HEK293 (cell line): Measurements from ENCODE around the gene GSAP.

Experiments
- CTCF ChIA-PET: fragments of 350-600 bp; formaldehyde crosslinking; extraction: SDS; loops from one replicate; lab custom pipeline; 2021; ENCODE audit warnings: antibody characterized with exemption; lab: Yijun Ruan, JAX
- POLR2A ChIA-PET: fragments of 300-600 bp; formaldehyde crosslinking; extraction: SDS; loops from one replicate; lab custom pipeline; 2020; ENCODE audit warnings: antibody characterized with exemption, inconsistent platforms; lab: Yijun Ruan, JAX
- H3K27ac ChIP-seq: fragments of 200-500 bp; sonication (Bioruptor generic); 2 replicates; pipeline ENCODE4 v1.5.1; 2014; ENCODE audit warnings: low read depth, low read length, control low read depth, inconsistent platforms; ENCODE audit errors: extremely low read depth
- H3K36me3 ChIP-seq, 2 experiments: fragments of 200-500 bp in 1 of 2; sonication (Bioruptor generic) in 1 of 2; 1 replicate in 1 of 2; 2 replicates in 1 of 2; pipeline ENCODE4 v1.5.1; 2014 to 2017; ENCODE audit warnings: inconsistent platforms in 2 of 2, low read length in 2 of 2; ENCODE audit not compliant: control insufficient read depth in 2 of 2, insufficient read depth in 1 of 2
- H3K4me1 ChIP-seq: fragments of 200-500 bp; sonication (Bioruptor generic); 2 replicates; pipeline ENCODE4 v1.5.1; 2014; ENCODE audit warnings: mild to moderate bottlenecking, low read length, inconsistent platforms; ENCODE audit not compliant: control insufficient read depth, insufficient read depth
- H3K4me3 ChIP-seq: 2 replicates; pipeline ENCODE4 v1.5.1; 2011; ENCODE audit warnings: low read depth, mild to moderate bottlenecking, control low read depth, low read length, moderate library complexity
- H3K9me3 ChIP-seq: fragments of 200-500 bp; sonication (Bioruptor generic); 2 replicates; pipeline ENCODE4 v1.5.1; 2014; ENCODE audit warnings: low read depth, low read length, inconsistent platforms; ENCODE audit not compliant: control insufficient read depth, insufficient read depth
- HOXC10 ChIP-seq: sonication (generic); formaldehyde crosslinking; IDR thresholded peaks from 2 replicates; pipeline ENCODE4 v1.8.1; 2023; ENCODE audit warnings: mild to moderate bottlenecking, missing genetic modification reagents
- KLF7 ChIP-seq: fragments of 450-650 bp; formaldehyde crosslinking; IDR thresholded peaks from 2 replicates; pipeline ENCODE4 v1.5.1; 2016; ENCODE audit warnings: missing biosample characterization, missing genetic modification characterization, borderline replicate concordance
- SCRT1 ChIP-seq: fragments of 450-650 bp; formaldehyde crosslinking; IDR thresholded peaks from 2 replicates; pipeline ENCODE4 v1.5.1; 2016; ENCODE audit warnings: missing biosample characterization, missing genetic modification characterization, borderline replicate concordance
- ZFP3 ChIP-seq: fragments of 450-650 bp; formaldehyde crosslinking; IDR thresholded peaks from 2 replicates; pipeline ENCODE4 v1.5.1; 2016; ENCODE audit warnings: low read depth, missing biosample characterization, missing genetic modification characterization
- ZNF146 ChIP-seq: fragments of 450-650 bp; formaldehyde crosslinking; IDR thresholded peaks from 2 replicates; pipeline ENCODE4 v1.5.1; 2016; ENCODE audit warnings: missing biosample characterization, missing genetic modification characterization
- ZNF214 ChIP-seq: fragments of 450-650 bp; formaldehyde crosslinking; IDR thresholded peaks from 2 replicates; pipeline ENCODE4 v1.5.1; 2017; ENCODE audit warnings: missing biosample characterization, mild to moderate bottlenecking, missing genetic modification characterization, borderline replicate concordance
- ZNF266 ChIP-seq: fragments of 450-650 bp; formaldehyde crosslinking; IDR thresholded peaks from 2 replicates; pipeline ENCODE4 v1.5.1; 2016; ENCODE audit warnings: missing biosample characterization, missing genetic modification characterization, low read depth
- ZNF311 ChIP-seq: fragments of 450-650 bp; formaldehyde crosslinking; IDR thresholded peaks from 2 replicates; pipeline ENCODE4 v1.5.1; 2017; ENCODE audit warnings: missing biosample characterization, missing genetic modification characterization, borderline replicate concordance
- ZNF341 ChIP-seq: fragments of 450-650 bp; formaldehyde crosslinking; IDR thresholded peaks from 2 replicates; pipeline ENCODE4; 2016; ENCODE audit warnings: low read depth, missing biosample characterization, missing genetic modification characterization
- ZNF404 ChIP-seq: fragments of 450-650 bp; formaldehyde crosslinking; IDR thresholded peaks from 2 replicates; pipeline ENCODE4 v1.5.1; 2017; ENCODE audit warnings: missing biosample characterization, missing genetic modification characterization
- ZNF433 ChIP-seq: fragments of 450-650 bp; formaldehyde crosslinking; IDR thresholded peaks from 2 replicates; pipeline ENCODE4 v1.5.1; 2016; ENCODE audit warnings: missing biosample characterization, missing genetic modification characterization, low read depth
- ZNF48 ChIP-seq: fragments of 450-650 bp; formaldehyde crosslinking; IDR thresholded peaks from 2 replicates; pipeline ENCODE4 v1.5.1; 2016; ENCODE audit warnings: missing biosample characterization, missing genetic modification characterization
- ZNF510 ChIP-seq: fragments of 450-650 bp; formaldehyde crosslinking; IDR thresholded peaks from 2 replicates; pipeline ENCODE4 v1.5.1; 2018; ENCODE audit warnings: mild to moderate bottlenecking, missing genetic modification characterization, missing biosample characterization; ENCODE audit not compliant: insufficient replicate concordance
- ZNF548 ChIP-seq: fragments of 450-650 bp; formaldehyde crosslinking; IDR thresholded peaks from 2 replicates; pipeline ENCODE4 v1.5.1; 2016; ENCODE audit warnings: missing biosample characterization, missing genetic modification characterization
- ZNF561 ChIP-seq: fragments of 450-650 bp; IDR thresholded peaks from 2 replicates; pipeline ENCODE4 v1.5.1; 2018; ENCODE audit warnings: missing biosample characterization, missing genetic modification characterization, borderline replicate concordance
- ZNF623 ChIP-seq: fragments of 450-650 bp; formaldehyde crosslinking; IDR thresholded peaks from 2 replicates; pipeline ENCODE4 v1.5.1; 2016; ENCODE audit warnings: missing biosample characterization, missing genetic modification characterization
- ZNF624 ChIP-seq: fragments of 450-650 bp; formaldehyde crosslinking; IDR thresholded peaks from 2 replicates; pipeline ENCODE4 v1.5.1; 2017; ENCODE audit warnings: missing biosample characterization, missing genetic modification characterization
- ZNF629 ChIP-seq: fragments of 450-650 bp; formaldehyde crosslinking; IDR thresholded peaks from 2 replicates; pipeline ENCODE4 v1.5.1; 2017; ENCODE audit warnings: missing biosample characterization, missing genetic modification characterization
- ZNF658 ChIP-seq: fragments of 450-650 bp; formaldehyde crosslinking; IDR thresholded peaks from 2 replicates; pipeline ENCODE4; 2016; ENCODE audit warnings: missing biosample characterization, missing genetic modification characterization
- ZNF677 ChIP-seq: fragments of 450-650 bp; IDR thresholded peaks from 2 replicates; pipeline ENCODE4 v1.5.0; 2018; ENCODE audit warnings: missing biosample characterization, mild to moderate bottlenecking, missing genetic modification characterization, moderate library complexity
- TF ChIP-seq, protein P1 (sequence below): fragments of 450-650 bp; formaldehyde crosslinking; IDR thresholded peaks from 2 replicates; pipeline ENCODE4 v1.5.1; 2016; ENCODE audit warnings: missing biosample characterization, missing genetic modification characterization
- TF ChIP-seq, protein P2 (sequence below): fragments of 450-650 bp; formaldehyde crosslinking; IDR thresholded peaks from 2 replicates; pipeline ENCODE4 v1.5.1; 2016; ENCODE audit warnings: missing biosample characterization, missing genetic modification characterization
- TF ChIP-seq, protein P3 (sequence below): fragments of 450-650 bp; formaldehyde crosslinking; optimal IDR thresholded peaks from 2 replicates; pipeline ENCODE3; 2016; ENCODE audit warnings: missing biosample characterization, mild to moderate bottlenecking, missing genetic modification characterization
- TF ChIP-seq, protein P4 (sequence below): fragments of 450-650 bp; formaldehyde crosslinking; IDR thresholded peaks from 2 replicates; pipeline ENCODE4 v1.5.1; 2017; ENCODE audit warnings: missing biosample characterization, missing genetic modification characterization
- TF ChIP-seq, protein P5 (sequence below): fragments of 450-650 bp; formaldehyde crosslinking; IDR thresholded peaks from 2 replicates; pipeline ENCODE4 v1.5.1; 2017; ENCODE audit warnings: missing biosample characterization, missing genetic modification characterization

GSAP gene

DNA sequence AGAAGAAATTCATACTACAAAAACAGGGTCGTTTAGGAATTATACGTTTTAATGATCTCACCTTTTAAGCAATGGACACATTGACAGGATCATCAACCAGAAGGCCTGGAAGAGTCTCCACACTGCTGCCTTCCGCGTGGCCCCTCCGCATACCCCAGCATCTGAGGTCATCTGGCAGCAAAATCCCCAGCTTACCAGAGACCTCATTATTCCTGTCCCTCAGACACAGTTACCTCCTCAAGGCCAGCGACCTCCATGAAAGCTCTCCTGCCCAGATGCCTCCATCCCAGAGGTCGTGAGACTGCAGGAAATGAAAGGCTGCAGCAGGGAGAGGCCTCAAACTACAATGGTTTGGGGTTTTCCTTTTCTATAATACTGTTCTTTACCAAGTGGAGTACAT, 14.8 kb upstream of the GSAP start:
- Histone ChIP-seq H3K4me3 (no peak overlapping the region), H3K4me1 (no peaks in the 10 kb centered on the region), H3K27ac (no peak overlapping the region), H3K9me3 (no peaks in the 10 kb centered on the region), H3K36me3 (no peaks in the 10 kb centered on the region)
- CTCF ChIA-PET: no interaction called here
- POLR2A ChIA-PET: no interaction called here
- no peak for TF ChIP-seq ZNF561 (tag by site-specific recombination)
- no peak for TF ChIP-seq ZNF658 (tag by site-specific recombination)
- TF ChIP-seq ZFP3 (tag by site-specific recombination): no peak
- no peak for TF ChIP-seq ZNF623 (tag by site-specific recombination)
- TF ChIP-seq, protein P1, sequence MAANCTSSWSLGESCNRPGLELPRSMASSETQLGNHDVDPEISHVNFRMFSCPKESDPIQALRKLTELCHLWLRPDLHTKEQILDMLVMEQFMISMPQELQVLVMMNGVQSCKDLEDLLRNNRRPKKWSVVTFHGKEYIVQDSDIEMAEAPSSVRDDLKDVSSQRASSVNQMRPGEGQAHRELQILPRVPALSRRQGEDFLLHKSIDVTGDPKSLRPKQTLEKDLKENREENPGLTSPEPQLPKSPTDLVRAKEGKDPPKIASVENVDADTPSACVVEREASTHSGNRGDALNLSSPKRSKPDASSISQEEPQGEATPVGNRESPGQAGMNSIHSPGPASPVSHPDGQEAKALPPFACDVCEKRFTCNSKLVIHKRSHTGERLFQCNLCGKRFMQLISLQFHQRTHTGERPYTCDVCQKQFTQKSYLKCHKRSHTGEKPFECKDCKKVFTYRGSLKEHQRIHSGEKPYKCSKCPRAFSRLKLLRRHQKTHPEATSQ (tag by site-specific recombination): no peak
- no peak for TF ChIP-seq ZNF266
- TF ChIP-seq ZNF341 (tag by site-specific recombination): no peak
- no peak for TF ChIP-seq ZNF311
- TF ChIP-seq, all 188 proteins: peak for 0

DNA sequence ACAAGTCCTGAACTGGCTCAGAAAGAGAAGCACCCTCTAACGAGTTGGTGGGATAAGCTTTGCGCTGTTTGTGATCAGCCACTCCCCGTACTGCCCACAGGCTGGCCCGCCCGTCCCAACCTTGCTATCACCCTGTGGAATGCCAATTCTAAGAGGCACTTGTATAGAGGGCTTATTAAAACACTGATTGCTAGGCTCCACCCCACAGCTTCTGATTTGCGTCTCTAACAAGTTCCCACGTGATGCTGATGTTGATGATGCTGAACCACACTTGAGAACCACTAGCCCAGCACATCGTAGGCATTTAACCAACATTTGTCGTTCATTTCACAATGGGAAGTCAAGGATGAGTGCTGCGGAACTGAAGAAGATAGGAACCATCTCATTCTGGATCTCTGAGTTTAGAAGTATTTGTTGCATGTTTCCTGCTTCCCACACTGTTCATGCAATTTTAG, 12.7 kb upstream of the GSAP start:
- no peaks in the 10 kb centered on the region for H3K36me3 ChIP-seq
- H3K27ac ChIP-seq: no peak overlapping the region
- no peaks in the 10 kb centered on the region for H3K4me1 ChIP-seq
- ChIA-PET POLR2A (no interaction called here), CTCF (no interaction called here)
- no peaks in the 10 kb centered on the region for H3K9me3 ChIP-seq
- H3K4me3 ChIP-seq: no peak overlapping the region
- TF ChIP-seq, protein P2, sequence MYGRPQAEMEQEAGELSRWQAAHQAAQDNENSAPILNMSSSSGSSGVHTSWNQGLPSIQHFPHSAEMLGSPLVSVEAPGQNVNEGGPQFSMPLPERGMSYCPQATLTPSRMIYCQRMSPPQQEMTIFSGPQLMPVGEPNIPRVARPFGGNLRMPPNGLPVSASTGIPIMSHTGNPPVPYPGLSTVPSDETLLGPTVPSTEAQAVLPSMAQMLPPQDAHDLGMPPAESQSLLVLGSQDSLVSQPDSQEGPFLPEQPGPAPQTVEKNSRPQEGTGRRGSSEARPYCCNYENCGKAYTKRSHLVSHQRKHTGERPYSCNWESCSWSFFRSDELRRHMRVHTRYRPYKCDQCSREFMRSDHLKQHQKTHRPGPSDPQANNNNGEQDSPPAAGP (tag by site-specific recombination): no peak
- no peak for TF ChIP-seq ZNF214
- no peak for TF ChIP-seq ZNF548 (tag by site-specific recombination)
- TF ChIP-seq, protein P3, sequence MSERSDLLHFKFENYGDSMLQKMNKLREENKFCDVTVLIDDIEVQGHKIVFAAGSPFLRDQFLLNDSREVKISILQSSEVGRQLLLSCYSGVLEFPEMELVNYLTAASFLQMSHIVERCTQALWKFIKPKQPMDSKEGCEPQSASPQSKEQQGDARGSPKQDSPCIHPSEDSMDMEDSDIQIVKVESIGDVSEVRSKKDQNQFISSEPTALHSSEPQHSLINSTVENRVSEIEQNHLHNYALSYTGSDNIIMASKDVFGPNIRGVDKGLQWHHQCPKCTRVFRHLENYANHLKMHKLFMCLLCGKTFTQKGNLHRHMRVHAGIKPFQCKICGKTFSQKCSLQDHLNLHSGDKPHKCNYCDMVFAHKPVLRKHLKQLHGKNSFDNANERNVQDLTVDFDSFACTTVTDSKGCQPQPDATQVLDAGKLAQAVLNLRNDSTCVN (tag by site-specific recombination): no peak
- no peak for TF ChIP-seq SCRT1
- TF ChIP-seq, protein P4, sequence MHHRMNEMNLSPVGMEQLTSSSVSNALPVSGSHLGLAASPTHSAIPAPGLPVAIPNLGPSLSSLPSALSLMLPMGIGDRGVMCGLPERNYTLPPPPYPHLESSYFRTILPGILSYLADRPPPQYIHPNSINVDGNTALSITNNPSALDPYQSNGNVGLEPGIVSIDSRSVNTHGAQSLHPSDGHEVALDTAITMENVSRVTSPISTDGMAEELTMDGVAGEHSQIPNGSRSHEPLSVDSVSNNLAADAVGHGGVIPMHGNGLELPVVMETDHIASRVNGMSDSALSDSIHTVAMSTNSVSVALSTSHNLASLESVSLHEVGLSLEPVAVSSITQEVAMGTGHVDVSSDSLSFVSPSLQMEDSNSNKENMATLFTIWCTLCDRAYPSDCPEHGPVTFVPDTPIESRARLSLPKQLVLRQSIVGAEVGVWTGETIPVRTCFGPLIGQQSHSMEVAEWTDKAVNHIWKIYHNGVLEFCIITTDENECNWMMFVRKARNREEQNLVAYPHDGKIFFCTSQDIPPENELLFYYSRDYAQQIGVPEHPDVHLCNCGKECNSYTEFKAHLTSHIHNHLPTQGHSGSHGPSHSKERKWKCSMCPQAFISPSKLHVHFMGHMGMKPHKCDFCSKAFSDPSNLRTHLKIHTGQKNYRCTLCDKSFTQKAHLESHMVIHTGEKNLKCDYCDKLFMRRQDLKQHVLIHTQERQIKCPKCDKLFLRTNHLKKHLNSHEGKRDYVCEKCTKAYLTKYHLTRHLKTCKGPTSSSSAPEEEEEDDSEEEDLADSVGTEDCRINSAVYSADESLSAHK (tag by site-specific recombination): no peak
- no peak for TF ChIP-seq ZNF433
- no peak for TF ChIP-seq ZNF510 (tag by site-specific recombination)
- TF ChIP-seq ZNF404 (tag by site-specific recombination): no peak
- TF ChIP-seq HOXC10 (CRISPR knock-in tag): no peak
- TF ChIP-seq ZNF146: no peak
- no peak for TF ChIP-seq KLF7
- no peak for TF ChIP-seq ZNF48 (tag by site-specific recombination)
- no peak for TF ChIP-seq ZNF677 (tag by site-specific recombination)
- TF ChIP-seq, protein P5, sequence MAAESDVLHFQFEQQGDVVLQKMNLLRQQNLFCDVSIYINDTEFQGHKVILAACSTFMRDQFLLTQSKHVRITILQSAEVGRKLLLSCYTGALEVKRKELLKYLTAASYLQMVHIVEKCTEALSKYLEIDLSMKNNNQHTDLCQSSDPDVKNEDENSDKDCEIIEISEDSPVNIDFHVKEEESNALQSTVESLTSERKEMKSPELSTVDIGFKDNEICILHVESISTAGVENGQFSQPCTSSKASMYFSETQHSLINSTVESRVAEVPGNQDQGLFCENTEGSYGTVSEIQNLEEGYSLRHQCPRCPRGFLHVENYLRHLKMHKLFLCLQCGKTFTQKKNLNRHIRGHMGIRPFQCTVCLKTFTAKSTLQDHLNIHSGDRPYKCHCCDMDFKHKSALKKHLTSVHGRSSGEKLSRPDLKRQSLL: no peak
- no peak for TF ChIP-seq ZNF311
- TF ChIP-seq ZNF624: no peak
- TF ChIP-seq ZNF629 (tag by site-specific recombination): no peak
